SK-N-SH (cell line): Measurements from ENCODE around the gene SNPH. TPM values are rescaled to one million over a fixed set of nuclear protein-coding genes. Genes with fewer than 3 reads are reported as not detected.

Experiments used
- CTCF ChIA-PET: fragments of 300-600, 350-600 bp; formaldehyde crosslinking; extraction: SDS; loops from one replicate; lab custom pipeline; 2021; lab: Yijun Ruan, JAX
- POLR2A ChIA-PET: fragments of 350-600 bp; sonication (Branson Sonifier 250); formaldehyde crosslinking; extraction: SDS; loops from one replicate; lab custom pipeline; 2020; ENCODE audit warnings: antibody characterized with exemption, inconsistent platforms; lab: Yijun Ruan, JAX
- DNase-seq: peaks from one replicate; pipeline ENCODE4 v3.0.0; 2012
- H2AFZ ChIP-seq: fragments of 200-600 bp; sonication (generic); 2 replicates; pipeline ENCODE4 v1.8.1; 2016; ENCODE audit warnings: antibody characterized with exemption, mild to moderate bottlenecking, low read depth
- H3F3A ChIP-seq: fragments of 200-600 bp; sonication (generic); replicated peaks from 2 replicates; pipeline ENCODE3; 2016; ENCODE audit warnings: antibody characterized with exemption, mild to moderate bottlenecking; ENCODE audit not compliant: insufficient read depth
- H3K27ac ChIP-seq, 2 experiments: fragments of 200-500 bp in 1 of 2; fragments of 200-600 bp in 1 of 2; sonication (Bioruptor generic) in 1 of 2; sonication (generic), shearing (Covaris generic) in 1 of 2; 2 replicates each; pipeline versions ENCODE4 v1.5.1 to v1.6.1; 2014 to 2016; ENCODE audit warnings: low read depth in 2 of 2, inconsistent platforms in 1 of 2, low read length in 1 of 2, mild to moderate bottlenecking in 1 of 2, mixed read lengths in 1 of 2
- H3K27me3 ChIP-seq: fragments of 200-600 bp; sonication (generic), shearing (Covaris generic); 2 replicates; pipeline ENCODE4 v1.6.1; 2016; ENCODE audit warnings: mixed run types; ENCODE audit not compliant: insufficient read depth
- H3K36me3 ChIP-seq, 2 experiments: fragments of 200-500 bp in 1 of 2; fragments of 200-600 bp in 1 of 2; sonication (Bioruptor generic) in 1 of 2; sonication (generic) in 1 of 2; replicated peaks in 1 of 2; 2 replicates each; pipeline versions ENCODE3 to v1.5.1; 2014 to 2016; ENCODE audit warnings: low read length in 1 of 2, mild to moderate bottlenecking in 1 of 2; ENCODE audit not compliant: insufficient read depth in 2 of 2, control insufficient read depth in 1 of 2
- H3K4me1 ChIP-seq, 2 experiments: fragments of 200-500 bp in 1 of 2; fragments of 200-600 bp in 1 of 2; sonication (Bioruptor generic) in 1 of 2; sonication (generic), shearing (Covaris generic) in 1 of 2; 2 replicates each; pipeline versions ENCODE4 v1.5.1 to v1.6.1; 2014 to 2016; ENCODE audit warnings: low read depth in 1 of 2, low read length in 1 of 2, mixed run types in 1 of 2; ENCODE audit not compliant: insufficient read depth in 2 of 2, control insufficient read depth in 1 of 2
- H3K4me2 ChIP-seq: fragments of 200-600 bp; sonication (generic), shearing (Covaris generic); 2 replicates; pipeline ENCODE4 v1.6.1; 2017; ENCODE audit warnings: mixed run types
- H3K4me3 ChIP-seq, 2 experiments: fragments of 200-500 bp in 1 of 2; fragments of 200-600 bp in 1 of 2; sonication (Bioruptor generic) in 1 of 2; sonication (generic), shearing (Covaris generic) in 1 of 2; 2 replicates each; pipeline versions ENCODE4 v1.5.1 to v1.8.1; 2014 to 2016; ENCODE audit warnings: low read depth in 2 of 2, inconsistent platforms in 1 of 2, low read length in 1 of 2, mild to moderate bottlenecking in 1 of 2, mixed read lengths in 1 of 2, moderate library complexity in 1 of 2
- H3K79me2 ChIP-seq: fragments of 200-600 bp; sonication (generic); 2 replicates; pipeline ENCODE4 v1.8.1; 2017; ENCODE audit warnings: mild to moderate bottlenecking; ENCODE audit not compliant: insufficient read depth
- H3K9ac ChIP-seq: fragments of 200-600 bp; sonication (generic); 2 replicates; pipeline ENCODE4 v1.6.1; 2017; ENCODE audit warnings: mixed run types
- H3K9me2 ChIP-seq: fragments of 200-600 bp; sonication (generic); 2 replicates; pipeline ENCODE4 v1.6.1; 2017; ENCODE audit warnings: mixed run types
- H3K9me3 ChIP-seq: fragments of 200-600 bp; sonication (generic); 2 replicates; pipeline ENCODE4 v1.6.1; 2017; ENCODE audit warnings: mixed run types, mild to moderate bottlenecking, moderate library complexity
- H4K20me1 ChIP-seq: fragments of 200-600 bp; sonication (generic); 2 replicates; pipeline ENCODE4 v1.6.1; 2017; ENCODE audit warnings: mild to moderate bottlenecking, mixed run types; ENCODE audit not compliant: insufficient read depth
- CHD2 ChIP-seq: fragments of 150-350 bp; IDR thresholded peaks from 2 replicates; pipeline ENCODE4 v1.6.1; 2018; ENCODE audit warnings: low read length; ENCODE audit not compliant: partially characterized antibody
- CTCF ChIP-seq: fragments of 200-600 bp; sonication (generic); IDR thresholded peaks from 2 replicates; pipeline ENCODE4 v1.6.1; 2017; ENCODE audit warnings: antibody characterized with exemption, mild to moderate bottlenecking, moderate library complexity
- ELF1 ChIP-seq: IDR thresholded peaks from 2 replicates; pipeline ENCODE4 v1.4.0; 2012
- EZH2phosphoT487 ChIP-seq: fragments of 200-600 bp; sonication (generic); IDR thresholded peaks from 2 replicates; pipeline ENCODE4 v1.6.1; 2017; ENCODE audit warnings: low read depth, mixed run types, mild to moderate bottlenecking, antibody characterized with exemption, moderate library complexity, borderline replicate concordance
- FOXM1 ChIP-seq: IDR thresholded peaks from 2 replicates; pipeline ENCODE4 v1.4.0; 2012; ENCODE audit warnings: low read depth, mild to moderate bottlenecking
- IRF3 ChIP-seq: fragments of 150-350 bp; IDR thresholded peaks from 2 replicates; pipeline ENCODE4 v1.6.1; 2016; ENCODE audit warnings: mild to moderate bottlenecking, low read depth, low read length
- JUND ChIP-seq: IDR thresholded peaks from 2 replicates; pipeline ENCODE4 v1.4.0; 2012
- MEF2A ChIP-seq: IDR thresholded peaks from 2 replicates; pipeline ENCODE4 v1.4.0; 2012; ENCODE audit warnings: low read depth, borderline replicate concordance
- MXI1 ChIP-seq: IDR thresholded peaks from 2 replicates; pipeline ENCODE4 v1.6.1; 2012; ENCODE audit warnings: mild to moderate bottlenecking, low read depth, low read length, improper control_type of control experiment
- NRF1 ChIP-seq: IDR thresholded peaks from 2 replicates; pipeline ENCODE4 v1.6.1; 2012; ENCODE audit warnings: low read depth, mild to moderate bottlenecking, low read length
- POLR2AphosphoS5 ChIP-seq: IDR thresholded peaks from 2 replicates; pipeline ENCODE4 v1.6.1; 2012; ENCODE audit warnings: low read depth, low read length
- RAD21 ChIP-seq: IDR thresholded peaks from 2 replicates; pipeline ENCODE4 v1.6.1; 2012; ENCODE audit warnings: mild to moderate bottlenecking, low read length
- RCOR1 ChIP-seq: fragments of 150-350 bp; IDR thresholded peaks from 2 replicates; pipeline ENCODE4 v1.6.1; 2017; ENCODE audit warnings: antibody characterized with exemption, low read length
- RFX5 ChIP-seq: IDR thresholded peaks from 2 replicates; pipeline ENCODE4 v1.6.1; 2012; ENCODE audit warnings: mild to moderate bottlenecking, improper control_type of control experiment, low read length
- SIN3A ChIP-seq: IDR thresholded peaks from 2 replicates; pipeline ENCODE4 v1.6.1; 2012; ENCODE audit warnings: low read depth, mild to moderate bottlenecking, low read length, moderate library complexity, borderline replicate concordance
- SMC3 ChIP-seq: IDR thresholded peaks from 2 replicates; pipeline ENCODE4 v1.6.1; 2012; ENCODE audit warnings: low read depth, low read length, improper control_type of control experiment
- TCF12 ChIP-seq: IDR thresholded peaks from 2 replicates; pipeline ENCODE4 v1.4.0; 2012
- TEAD4 ChIP-seq: IDR thresholded peaks from 2 replicates; pipeline ENCODE4 v1.4.0; 2012; ENCODE audit warnings: mild to moderate bottlenecking, borderline replicate concordance; ENCODE audit not compliant: insufficient read depth
- USF2 ChIP-seq: fragments of 150-350 bp; IDR thresholded peaks from 2 replicates; pipeline ENCODE4 v1.6.1; 2017; ENCODE audit warnings: antibody characterized with exemption, low read length, low read depth, borderline replicate concordance
- YY1 ChIP-seq: IDR thresholded peaks from 2 replicates; pipeline ENCODE4 v1.4.0; 2012; ENCODE audit warnings: low read depth, mild to moderate bottlenecking
- WGBS: methylation state at CpG from one replicate; pipeline ENCODE4 v1.1.6; 2017; ENCODE audit warnings: low lambda C conversion rate; 5-methylcytosine and 5-hydroxymethylcytosine counted together
- polyA plus RNA-seq, 3 experiments: library from polyadenylated mRNA; depleted of rRNA; stranded (reverse); fragments of >200 nt; gene quantifications; 2 replicates each; pipeline ENCODE4 v1.2.3, GENCODE V29; 2012
- TF ChIP-seq, protein P1 (sequence below): IDR thresholded peaks from 2 replicates; pipeline ENCODE4 v1.4.0; 2012; ENCODE audit warnings: low read depth, borderline replicate concordance
- TF ChIP-seq, protein P2 (sequence below): IDR thresholded peaks from 2 replicates; pipeline ENCODE4 v1.6.1; 2012; ENCODE audit warnings: mild to moderate bottlenecking, low read depth, low read length, moderate library complexity

SNPH gene
- polyA plus RNA-seq, 1 of the 3 experiments (the other 2 are of a cell fraction) = 2.5 TPM

DNA sequence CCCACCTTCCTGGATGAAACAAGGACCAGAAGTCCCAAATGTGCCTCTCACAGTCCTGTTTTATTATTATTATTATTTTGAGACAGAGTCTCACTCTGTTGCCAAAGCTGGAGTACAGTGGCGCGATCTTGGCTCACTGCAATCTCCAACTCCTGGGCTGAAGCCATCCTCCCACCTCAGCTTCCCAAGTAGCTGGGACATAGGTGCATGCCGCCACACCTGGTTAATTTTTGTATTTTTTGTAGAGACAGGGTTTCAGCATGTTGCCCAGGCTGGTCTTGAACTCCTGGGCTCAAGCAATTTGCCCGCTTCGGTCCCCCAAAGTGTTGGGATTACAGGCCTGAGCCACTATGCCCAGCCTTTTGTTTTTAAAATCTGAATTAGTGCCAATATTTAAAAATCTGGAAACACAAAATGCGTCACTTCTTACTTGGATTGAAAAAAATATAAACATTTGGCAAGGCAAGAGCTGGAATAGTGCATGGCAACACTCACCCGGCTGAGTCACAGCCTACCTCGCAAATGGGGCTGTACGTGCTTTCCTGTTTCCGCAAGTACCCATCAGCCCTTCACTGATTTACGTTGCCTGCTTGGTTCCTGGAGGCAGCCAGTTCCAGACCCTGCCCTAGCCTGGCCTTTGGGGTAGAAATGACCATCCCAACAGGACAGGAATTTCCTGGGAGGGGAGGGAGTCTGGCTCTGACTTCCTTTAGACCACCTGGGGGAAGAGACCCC lies 56.6 kb downstream of the SNPH start (continued):
- TF ChIP-seq TCF12 (peak; percentile 67; the same call in 1 of the 2 replicates), YY1 (no peak), USF2 (no peak), FOXM1 (no peak), CTCF (no peak), SIN3A (no peak), RAD21 (no peak), RCOR1 (no peak), NRF1 (no peak), RFX5 (no peak), CHD2 (no peak), POLR2AphosphoS5 (peak; percentile 48; the same call in 1 of the 2 replicates), JUND (peak; percentile 77), IRF3 (no peak), TEAD4 (no peak), MXI1 (no peak), SMC3 (no peak)
- TF ChIP-seq, protein P1, sequence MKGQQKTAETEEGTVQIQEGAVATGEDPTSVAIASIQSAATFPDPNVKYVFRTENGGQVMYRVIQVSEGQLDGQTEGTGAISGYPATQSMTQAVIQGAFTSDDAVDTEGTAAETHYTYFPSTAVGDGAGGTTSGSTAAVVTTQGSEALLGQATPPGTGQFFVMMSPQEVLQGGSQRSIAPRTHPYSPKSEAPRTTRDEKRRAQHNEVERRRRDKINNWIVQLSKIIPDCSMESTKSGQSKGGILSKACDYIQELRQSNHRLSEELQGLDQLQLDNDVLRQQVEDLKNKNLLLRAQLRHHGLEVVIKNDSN = no peak

- H4K20me1 ChIP-seq = no peaks in the 10 kb centered on the region; the same call in 1 of the 2 replicates
- WGBS = 70% methylated on average over 6 of the region's 6 CpGs
- H3F3A ChIP-seq = peaks cover 17% of the 10 kb centered on the region
- ChIA-PET CTCF (interaction anchor here (1.1 to 1.4 kb wide), 3 partner anchors 10 to 145 kb away, joined by 3 read pairs; no protein-coding TSS in a partner anchor), POLR2A (no interaction called here)
- TF ChIP-seq JUND (no peak), RAD21 (no peak), MEF2A (no peak), ELF1 (no peak), YY1 (no peak), EZH2phosphoT487 (no peak), TEAD4 (no peak), SIN3A (no peak)
- TF ChIP-seq, protein P2, sequence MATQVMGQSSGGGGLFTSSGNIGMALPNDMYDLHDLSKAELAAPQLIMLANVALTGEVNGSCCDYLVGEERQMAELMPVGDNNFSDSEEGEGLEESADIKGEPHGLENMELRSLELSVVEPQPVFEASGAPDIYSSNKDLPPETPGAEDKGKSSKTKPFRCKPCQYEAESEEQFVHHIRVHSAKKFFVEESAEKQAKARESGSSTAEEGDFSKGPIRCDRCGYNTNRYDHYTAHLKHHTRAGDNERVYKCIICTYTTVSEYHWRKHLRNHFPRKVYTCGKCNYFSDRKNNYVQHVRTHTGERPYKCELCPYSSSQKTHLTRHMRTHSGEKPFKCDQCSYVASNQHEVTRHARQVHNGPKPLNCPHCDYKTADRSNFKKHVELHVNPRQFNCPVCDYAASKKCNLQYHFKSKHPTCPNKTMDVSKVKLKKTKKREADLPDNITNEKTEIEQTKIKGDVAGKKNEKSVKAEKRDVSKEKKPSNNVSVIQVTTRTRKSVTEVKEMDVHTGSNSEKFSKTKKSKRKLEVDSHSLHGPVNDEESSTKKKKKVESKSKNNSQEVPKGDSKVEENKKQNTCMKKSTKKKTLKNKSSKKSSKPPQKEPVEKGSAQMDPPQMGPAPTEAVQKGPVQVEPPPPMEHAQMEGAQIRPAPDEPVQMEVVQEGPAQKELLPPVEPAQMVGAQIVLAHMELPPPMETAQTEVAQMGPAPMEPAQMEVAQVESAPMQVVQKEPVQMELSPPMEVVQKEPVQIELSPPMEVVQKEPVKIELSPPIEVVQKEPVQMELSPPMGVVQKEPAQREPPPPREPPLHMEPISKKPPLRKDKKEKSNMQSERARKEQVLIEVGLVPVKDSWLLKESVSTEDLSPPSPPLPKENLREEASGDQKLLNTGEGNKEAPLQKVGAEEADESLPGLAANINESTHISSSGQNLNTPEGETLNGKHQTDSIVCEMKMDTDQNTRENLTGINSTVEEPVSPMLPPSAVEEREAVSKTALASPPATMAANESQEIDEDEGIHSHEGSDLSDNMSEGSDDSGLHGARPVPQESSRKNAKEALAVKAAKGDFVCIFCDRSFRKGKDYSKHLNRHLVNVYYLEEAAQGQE = no peak
- H3K9me3 ChIP-seq = no peaks in the 10 kb centered on the region
- peaks cover 28% of the 10 kb centered on the region for H3K79me2 ChIP-seq
- no peaks in the 10 kb centered on the region for H3K9me2 ChIP-seq
- H3K27me3 ChIP-seq = no peaks in the 10 kb centered on the region
- H3K4me3 ChIP-seq = no peak overlapping the region
- DNase-seq = no peak
- peak overlapping the region; percentile 28 to 98; a peak in 3 of 4 replicates for H3K27ac ChIP-seq
- peak overlapping the region; percentile 94 for H2AFZ ChIP-seq
- no peaks in the 10 kb centered on the region for H3K36me3 ChIP-seq
- peak overlapping the region; percentile 57 for H3K9ac ChIP-seq
- peak overlapping the region; percentile 52 for H3K4me2 ChIP-seq
- H3K4me1 ChIP-seq = peaks cover 32 to 43% of the 10 kb centered on the region in 2 experiments
Observed at GRCh38 chr20:1323256-1323655, 57.2 kb downstream of the SNPH start.
